NCI-H526 treated with DMSO at 0.1 percent for 48 hours (cell line): ENCODE measurements around the gene PDK2.
A peak's percentile ranks its signal among the peaks of the same experiment; 100 is the strongest.

ENCODE experiments used
- DNase-seq: peaks from one replicate; lab custom pipeline; 2025; lab: John Stamatoyannopoulos, UW

Gene PDK2

GRCh38 chr17:50150354-50151040 lies 55.3 kb downstream of the PDK2 start, which contains the start of gene PPP1R9B:
PPP1R9B (minus strand) TSS chr17:50150677; CDS start chr17:50150513, 164 bp downstream.
- peak; percentile 28 for DNase-seq

GRCh38 chr17:50151041-50151936 lies 56.1 kb downstream of the PDK2 start:
- DNase-seq, result peak; percentile 73

- peak; percentile 86 for DNase-seq
These were observed 56.9 kb downstream of the PDK2 start for GRCh38 chr17:50151937-50152547.

- no peak for DNase-seq
These were observed 57.6 kb downstream of the PDK2 start for GRCh38 chr17:50152736-50153135.

GRCh38 chr17:50153650-50154575 lies 58.8 kb downstream of the PDK2 start:
- no peak for DNase-seq

- no peak for DNase-seq
These were observed 59.5 kb downstream of the PDK2 start for GRCh38 chr17:50154604-50155003.

- no peak for DNase-seq
These were observed 60.1 kb downstream of the PDK2 start for GRCh38 chr17:50155115-50155819.

GRCh38 chr17:50157891-50158290 lies 62.7 kb downstream of the PDK2 start:
- no peak for DNase-seq

GRCh38 chr17:50161023-50161910 lies 66.1 kb downstream of the PDK2 start:
- peak; percentile 92 for DNase-seq
